Measurements from ENCODE around the gene PRMT1.
"Not testable (repeated sequence)": the region's sequence is repeated elsewhere in the genome, so short reads cannot be mapped to it uniquely, and the experiment has no call there.

The PRMT1 gene

GRCh38 chr19:49689133-49690078 lies 12.3 kb downstream of the PRMT1 start, which contains the start of gene ADM5:
Gene ADM5 (plus strand): TSS chr19:49689594. CDS start chr19:49689838, 244 bp downstream.
- DNase-seq: peak; percentile 44

- no peak for DNase-seq
Observed at GRCh38 chr19:49690079-49690655, 13.1 kb downstream of the PRMT1 start.

GRCh38 chr19:49690656-49691242 lies 13.7 kb downstream of the PRMT1 start, which contains the start of gene CPT1C:
Gene CPT1C (plus strand): TSS chr19:49691116. CDS start chr19:49692253, 1,137 bp downstream.
- peak; percentile 54 for DNase-seq

DNA sequence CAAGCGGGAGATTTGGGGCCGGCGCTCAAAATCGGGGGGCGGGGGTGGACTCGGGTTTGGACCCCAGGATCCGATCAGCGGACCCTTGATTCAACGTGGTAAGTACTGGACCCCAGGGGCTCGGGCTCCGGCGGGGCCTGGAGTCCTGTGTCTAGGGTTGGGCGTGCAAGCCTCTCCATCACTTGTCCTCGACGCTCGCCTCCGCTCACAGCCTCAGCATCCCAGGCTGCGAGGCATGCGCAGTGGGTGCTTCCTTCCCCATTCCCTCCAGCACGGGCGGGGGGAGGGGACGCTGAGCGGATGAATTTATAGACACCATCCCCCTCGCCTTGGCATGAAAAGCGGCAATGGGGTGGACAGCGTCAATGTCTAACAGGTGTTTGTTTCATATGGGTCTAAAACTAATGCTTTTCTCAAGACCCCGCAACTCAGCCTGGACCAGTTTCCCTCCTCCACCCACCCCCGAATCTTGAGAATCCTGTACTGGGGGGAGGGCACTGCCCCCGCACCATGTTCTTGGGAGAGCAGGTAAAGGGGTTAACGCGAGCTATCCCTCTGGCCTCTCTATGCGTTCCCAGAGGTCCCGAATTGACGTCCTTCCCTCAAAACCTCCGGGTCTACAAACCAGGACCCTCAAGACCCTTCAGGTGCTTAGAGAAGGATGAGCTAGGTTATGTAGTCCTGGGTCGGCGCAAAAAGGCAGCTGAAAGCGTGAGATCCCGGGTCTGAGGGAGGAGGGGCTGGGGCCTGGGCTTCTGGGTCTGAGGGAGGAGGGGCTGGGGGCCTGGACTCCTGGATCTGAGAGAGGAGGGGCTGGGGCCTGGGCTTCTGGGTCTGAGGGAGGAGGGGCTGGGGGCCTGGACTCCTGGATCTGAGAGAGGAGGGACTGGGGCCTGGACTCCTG lies 14.4 kb downstream of the PRMT1 start:
- no peak for DNase-seq

- no peak for DNase-seq
Observed at GRCh38 chr19:49692147-49692506, 15.1 kb downstream of the PRMT1 start.

GRCh38 chr19:49696115-49696514 lies 19.0 kb downstream of the PRMT1 start:
- DNase-seq: no peak

DNA sequence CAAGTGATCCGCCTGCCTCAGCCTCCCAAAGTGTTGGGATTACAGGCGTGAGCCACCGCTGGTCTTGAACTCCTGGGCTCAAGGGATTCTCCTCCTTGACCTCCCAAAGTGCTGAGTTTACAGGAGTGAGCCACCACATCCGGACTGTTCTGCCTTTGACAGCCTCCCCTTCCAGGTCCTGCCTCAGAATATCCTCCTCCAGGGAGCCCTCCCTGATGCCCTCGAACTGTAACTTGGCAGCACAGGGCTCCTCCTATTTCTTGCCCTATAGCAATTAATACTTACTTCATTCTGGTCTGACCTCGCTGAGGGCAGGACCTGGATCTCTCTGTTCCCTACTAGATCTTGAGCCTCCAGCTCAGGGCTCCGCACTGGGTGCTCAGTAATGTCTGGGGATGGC lies 19.8 kb downstream of the PRMT1 start:
- no peak for DNase-seq

GRCh38 chr19:49699364-49699763 lies 22.3 kb downstream of the PRMT1 start:
- no peak for DNase-seq

DNA sequence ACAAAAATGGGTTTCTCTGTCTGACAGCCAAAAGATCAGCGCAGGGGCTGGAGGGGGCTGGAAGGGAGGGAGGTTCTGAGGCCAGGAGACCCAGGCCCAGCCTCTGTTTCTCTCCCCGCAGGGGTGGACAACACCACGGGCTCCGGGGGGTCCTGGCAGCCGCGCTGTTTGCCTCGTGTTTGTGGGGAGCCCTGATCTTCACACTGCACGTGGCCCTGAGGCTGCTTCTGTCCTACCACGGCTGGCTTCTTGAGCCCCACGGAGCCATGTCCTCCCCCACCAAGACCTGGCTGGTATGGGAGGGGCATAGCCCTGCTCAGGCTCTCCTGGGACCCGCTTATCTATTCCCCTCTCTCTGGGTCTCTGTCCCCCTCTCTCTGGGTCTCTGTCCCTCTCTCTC lies 23.5 kb downstream of the PRMT1 start:
- DNase-seq: no peak

- DNase-seq: no peak
Observed at GRCh38 chr19:49701271-49701786, 24.3 kb downstream of the PRMT1 start.

- no peak for DNase-seq
Observed at GRCh38 chr19:49704888-49705642, 28.0 kb downstream of the PRMT1 start.

DNA sequence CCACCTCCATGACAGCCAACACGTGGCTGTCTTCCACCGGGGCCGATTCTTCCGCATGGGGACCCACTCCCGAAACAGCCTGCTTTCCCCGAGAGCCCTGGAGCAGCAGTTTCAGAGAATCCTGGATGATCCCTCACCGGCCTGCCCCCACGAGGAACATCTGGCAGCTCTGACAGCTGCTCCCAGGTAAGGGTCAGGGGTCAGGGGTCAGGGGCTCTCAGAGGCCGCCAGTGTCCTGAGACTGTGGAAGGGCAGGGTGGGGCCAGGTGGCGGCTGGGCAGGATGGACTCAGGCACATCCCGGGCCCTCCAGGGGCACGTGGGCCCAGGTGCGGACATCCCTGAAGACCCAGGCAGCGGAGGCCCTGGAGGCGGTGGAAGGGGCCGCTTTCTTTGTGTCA lies 28.8 kb downstream of the PRMT1 start:
- DNase-seq: no peak

GRCh38 chr19:49710372-49710951 lies 33.4 kb downstream of the PRMT1 start:
- DNase-seq: no peak

DNA sequence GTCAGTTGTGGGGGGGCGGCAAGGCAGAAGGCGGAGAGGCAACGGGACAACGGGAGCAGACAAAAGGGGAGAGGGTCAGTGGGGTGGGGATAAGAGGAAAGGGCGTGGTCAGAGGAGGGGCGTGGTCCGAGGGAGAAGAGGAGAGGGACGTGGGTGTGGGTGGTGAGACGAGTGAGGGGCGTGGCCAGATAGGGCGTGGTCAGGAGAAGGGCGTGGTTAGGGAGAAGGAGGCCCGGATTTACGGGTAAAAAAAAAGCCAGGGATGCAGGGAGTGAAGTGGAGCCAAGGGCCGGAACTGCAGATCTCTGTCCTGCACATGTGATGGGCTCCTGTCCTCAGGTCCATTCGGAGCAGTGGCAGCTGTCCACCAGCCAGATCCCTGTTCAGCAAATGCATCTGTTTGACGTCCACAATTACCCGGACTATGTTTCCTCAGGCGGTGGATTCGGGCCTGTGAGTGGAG lies 35.4 kb downstream of the PRMT1 start:
- no peak for DNase-seq

GRCh38 chr19:49713236-49713845 lies 36.3 kb downstream of the PRMT1 start:
- no peak for DNase-seq

GRCh38 chr19:49716154-49716553 lies 39.1 kb downstream of the PRMT1 start:
- DNase-seq: no peak

GRCh38 chr19:49718511-49718910 lies 41.4 kb downstream of the PRMT1 start:
- DNase-seq: no peak

GRCh38 chr19:49718991-49719390 lies 41.9 kb downstream of the PRMT1 start:
- no peak for DNase-seq

GRCh38 chr19:49719420-49719819 lies 42.3 kb downstream of the PRMT1 start:
- not testable (repeated sequence) for DNase-seq

DNA sequence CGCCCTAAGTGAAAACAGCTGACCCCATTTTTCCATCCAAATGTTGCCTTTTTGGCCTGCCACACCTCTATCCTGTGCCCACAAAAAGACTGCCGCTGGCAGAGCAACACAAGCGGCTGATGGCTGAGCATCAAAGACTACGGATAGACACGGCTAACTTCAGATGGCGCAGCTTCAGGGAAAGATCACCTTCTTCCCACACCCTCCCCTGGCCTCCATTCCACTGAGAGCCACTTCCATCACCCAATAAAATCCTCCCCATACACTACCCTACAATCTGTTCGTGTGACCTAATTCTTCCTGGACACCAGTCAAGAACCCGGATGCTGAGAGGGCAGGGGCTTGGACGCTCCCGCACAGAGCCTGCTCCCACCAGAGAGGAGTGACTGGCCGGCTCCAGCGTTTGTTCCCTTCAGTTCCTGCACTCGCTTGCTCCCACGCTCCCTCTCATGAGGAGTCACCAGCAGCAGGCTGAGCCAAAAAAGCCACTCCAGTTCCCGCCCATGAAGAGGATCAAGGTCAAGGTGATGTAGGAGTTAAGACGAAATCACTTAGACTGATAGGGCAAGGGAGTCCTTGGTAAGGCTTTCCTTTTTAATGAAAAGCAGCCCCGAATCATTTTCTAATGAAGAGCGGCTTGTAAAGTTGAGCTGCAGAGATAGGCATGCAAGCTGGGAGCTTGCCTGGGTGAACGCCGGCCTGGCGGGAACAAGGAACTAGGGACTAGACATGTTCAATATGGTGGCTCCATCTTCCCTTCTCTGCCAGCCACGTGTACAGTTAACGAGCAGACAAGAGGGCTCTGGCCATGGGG lies 50.4 kb downstream of the PRMT1 start:
- no peak for DNase-seq
